Activated T-cell treated with anti-CD3 and anti-CD28 coated beads, Interleukin-2, amount 50 U/mL, for 48 hours (primary cell): ENCODE measurements around the gene ZNF341.

Experiments used
- DNase-seq, 2 experiments: peaks; one replicate each; pipeline ENCODE4 v3.0.0-alpha.2; 2020

Gene ZNF341

GRCh38 chr20:33798444-33798843, 66.6 kb downstream of the ZNF341 start:
- no peak for DNase-seq

- no peak for DNase-seq
These were observed 72.1 kb downstream of the ZNF341 start for GRCh38 chr20:33803921-33804337.

- no peak for DNase-seq
These were observed 76.6 kb downstream of the ZNF341 start for GRCh38 chr20:33808388-33808787.

- no peak for DNase-seq
These were observed 78.5 kb downstream of the ZNF341 start for GRCh38 chr20:33810259-33810658.

GRCh38 chr20:33810885-33811775, 79.3 kb downstream of the ZNF341 start, which contains the start of gene CHMP4B:
CHMP4B (plus strand) TSS chr20:33811348; CDS start chr20:33811469, 121 bp downstream.
- DNase-seq = peak; percentile 97 to 98

GRCh38 chr20:33811776-33812151, 80.0 kb downstream of the ZNF341 start:
- no peak for DNase-seq

- peak; percentile 67 to 68 for DNase-seq
These were observed 80.5 kb downstream of the ZNF341 start for GRCh38 chr20:33812152-33812849.

- DNase-seq = no peak
These were observed 81.2 kb downstream of the ZNF341 start for GRCh38 chr20:33812908-33813462.

- peak; percentile 31 to 32 for DNase-seq
These were observed 82.5 kb downstream of the ZNF341 start for GRCh38 chr20:33814238-33814712.

- no peak for DNase-seq
These were observed 83.9 kb downstream of the ZNF341 start for GRCh38 chr20:33815671-33816070.

- DNase-seq = no peak
These were observed 84.4 kb downstream of the ZNF341 start for GRCh38 chr20:33816191-33816590.

- no peak for DNase-seq
These were observed 85.6 kb downstream of the ZNF341 start for GRCh38 chr20:33817411-33817810.

- DNase-seq = no peak
These were observed 87.7 kb downstream of the ZNF341 start for GRCh38 chr20:33819456-33819855.

- no peak for DNase-seq
These were observed 88.6 kb downstream of the ZNF341 start for GRCh38 chr20:33820362-33820761.

GRCh38 chr20:33821270-33821836, 89.6 kb downstream of the ZNF341 start:
- no peak for DNase-seq

- DNase-seq = no peak
These were observed 90.6 kb downstream of the ZNF341 start for GRCh38 chr20:33822423-33822822.

- no peak for DNase-seq
These were observed 91.2 kb downstream of the ZNF341 start for GRCh38 chr20:33822991-33823390.

- DNase-seq = no peak
These were observed 93.1 kb downstream of the ZNF341 start for GRCh38 chr20:33824852-33825251.

GRCh38 chr20:33825340-33826269, 93.8 kb downstream of the ZNF341 start:
- DNase-seq = no peak

GRCh38 chr20:33826270-33826897, 94.6 kb downstream of the ZNF341 start:
- no peak for DNase-seq

GRCh38 chr20:33827109-33827508, 95.3 kb downstream of the ZNF341 start:
- no peak for DNase-seq
